GM10266 (cell line): ENCODE data around the gene ANKRD22.

Experiments
- DNase-seq: peaks from one replicate; pipeline ENCODE4 v3.0.0; 2012; ENCODE audit errors: extremely low spot score
- TF ChIP-seq, protein P1 (sequence below): IDR thresholded peaks from 2 replicates; pipeline ENCODE4 v1.5.1; 2012; ENCODE audit warnings: mild to moderate bottlenecking, low read depth; ENCODE audit not compliant: control insufficient read depth, insufficient read depth; ENCODE audit errors: missing control alignments

The ANKRD22 gene

DNA sequence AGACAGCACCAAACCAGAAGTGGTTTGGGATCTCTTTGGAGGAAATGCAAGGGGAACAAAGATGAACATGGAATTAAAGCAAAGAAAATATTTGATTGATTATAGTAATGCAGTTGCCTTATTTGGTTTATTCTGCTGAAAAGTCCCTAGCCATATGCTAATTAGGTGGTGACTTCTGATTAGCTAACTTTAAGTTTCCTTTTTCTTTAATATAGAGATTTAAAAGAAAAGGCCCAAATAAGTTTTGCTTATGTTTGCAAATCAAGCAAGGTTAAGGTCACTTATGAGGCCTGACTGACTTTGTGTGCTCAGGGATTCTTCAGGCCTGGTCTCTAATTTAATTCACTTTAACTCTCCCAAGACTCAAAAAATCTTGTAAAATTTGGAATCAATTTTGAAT lies 6.2 kb upstream of the ANKRD22 start:
- DNase-seq = no peak
- TF ChIP-seq, protein P1, sequence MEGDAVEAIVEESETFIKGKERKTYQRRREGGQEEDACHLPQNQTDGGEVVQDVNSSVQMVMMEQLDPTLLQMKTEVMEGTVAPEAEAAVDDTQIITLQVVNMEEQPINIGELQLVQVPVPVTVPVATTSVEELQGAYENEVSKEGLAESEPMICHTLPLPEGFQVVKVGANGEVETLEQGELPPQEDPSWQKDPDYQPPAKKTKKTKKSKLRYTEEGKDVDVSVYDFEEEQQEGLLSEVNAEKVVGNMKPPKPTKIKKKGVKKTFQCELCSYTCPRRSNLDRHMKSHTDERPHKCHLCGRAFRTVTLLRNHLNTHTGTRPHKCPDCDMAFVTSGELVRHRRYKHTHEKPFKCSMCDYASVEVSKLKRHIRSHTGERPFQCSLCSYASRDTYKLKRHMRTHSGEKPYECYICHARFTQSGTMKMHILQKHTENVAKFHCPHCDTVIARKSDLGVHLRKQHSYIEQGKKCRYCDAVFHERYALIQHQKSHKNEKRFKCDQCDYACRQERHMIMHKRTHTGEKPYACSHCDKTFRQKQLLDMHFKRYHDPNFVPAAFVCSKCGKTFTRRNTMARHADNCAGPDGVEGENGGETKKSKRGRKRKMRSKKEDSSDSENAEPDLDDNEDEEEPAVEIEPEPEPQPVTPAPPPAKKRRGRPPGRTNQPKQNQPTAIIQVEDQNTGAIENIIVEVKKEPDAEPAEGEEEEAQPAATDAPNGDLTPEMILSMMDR = no peak

DNA sequence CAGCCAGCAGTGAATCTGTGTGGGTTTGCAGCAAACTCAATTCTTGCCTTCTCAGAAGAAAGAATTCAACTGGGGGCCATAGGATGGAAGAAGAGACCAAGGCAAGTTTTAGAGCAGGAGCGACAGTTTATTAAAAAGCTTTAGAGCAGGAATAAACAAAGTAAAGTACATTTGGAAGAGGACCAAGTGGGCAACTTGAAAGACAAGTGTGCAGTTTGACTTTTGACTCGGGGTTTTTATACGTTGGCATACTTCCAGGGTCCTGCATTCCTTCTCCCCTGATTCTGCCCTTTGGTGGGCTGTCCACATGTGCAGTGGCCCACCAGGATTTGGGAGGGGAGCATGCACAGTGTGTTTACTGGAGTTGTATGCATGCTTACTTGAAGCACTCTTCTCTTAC lies 3.0 kb upstream of the ANKRD22 start:
- TF ChIP-seq, protein P1 = no peak

DNA sequence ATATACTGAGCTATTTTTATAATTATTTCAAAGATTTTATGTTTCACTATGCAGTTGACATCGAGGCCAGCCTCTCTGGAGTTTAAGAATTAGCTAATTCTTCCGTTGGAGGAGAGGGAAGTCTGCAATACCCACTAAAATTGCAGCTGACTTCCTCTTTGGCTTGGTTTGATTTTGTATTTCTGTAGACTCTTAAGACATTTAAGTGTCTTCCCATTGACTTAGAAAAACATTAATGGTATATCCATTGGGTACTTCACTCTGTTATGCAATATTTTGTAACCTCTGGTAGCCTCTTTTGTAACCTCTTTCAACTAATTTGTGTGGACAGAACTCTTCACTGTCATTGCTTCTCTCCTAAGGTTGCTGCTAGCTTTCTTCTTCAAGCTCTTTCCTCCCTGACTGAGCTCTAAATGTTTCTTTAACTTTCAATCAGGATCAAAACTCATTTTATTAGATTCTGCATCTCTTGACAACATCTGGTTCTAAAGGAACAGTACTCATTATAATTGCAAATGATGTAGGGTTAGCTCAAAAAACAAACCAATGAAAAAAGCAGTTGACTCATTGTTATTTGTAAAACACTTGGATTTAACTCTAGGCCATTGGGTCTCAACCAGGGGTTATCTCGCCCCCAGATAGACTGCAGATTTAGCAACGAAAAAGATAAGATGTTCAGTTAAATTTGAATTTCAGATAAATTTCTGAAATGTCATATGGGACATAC lies 1.7 kb upstream of the ANKRD22 start:
- TF ChIP-seq, protein P1 = no peak
- no peak for DNase-seq

More for the DNA sequence above, 3.0 kb upstream of the ANKRD22 start:
- DNase-seq = no peak

DNA sequence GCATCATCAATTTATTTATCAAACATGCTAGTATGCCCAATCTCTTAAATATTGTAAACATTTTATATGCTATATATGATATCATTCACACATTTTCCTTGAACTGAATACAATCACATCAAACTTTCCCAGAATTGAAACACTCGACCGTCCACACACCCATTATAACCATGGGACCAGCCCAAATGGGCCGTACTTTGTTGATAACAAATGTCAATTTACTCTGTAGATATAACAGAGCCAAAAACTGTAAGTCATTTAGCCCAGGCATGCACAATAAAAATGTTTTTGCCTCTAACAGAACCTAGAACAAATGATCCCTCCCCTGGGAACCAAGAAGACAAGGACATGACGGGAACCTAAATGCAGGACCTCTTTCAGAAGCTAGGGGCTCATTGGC lies 683 bp upstream of the ANKRD22 start:
- TF ChIP-seq, protein P1 = no peak
- DNase-seq = no peak

DNA sequence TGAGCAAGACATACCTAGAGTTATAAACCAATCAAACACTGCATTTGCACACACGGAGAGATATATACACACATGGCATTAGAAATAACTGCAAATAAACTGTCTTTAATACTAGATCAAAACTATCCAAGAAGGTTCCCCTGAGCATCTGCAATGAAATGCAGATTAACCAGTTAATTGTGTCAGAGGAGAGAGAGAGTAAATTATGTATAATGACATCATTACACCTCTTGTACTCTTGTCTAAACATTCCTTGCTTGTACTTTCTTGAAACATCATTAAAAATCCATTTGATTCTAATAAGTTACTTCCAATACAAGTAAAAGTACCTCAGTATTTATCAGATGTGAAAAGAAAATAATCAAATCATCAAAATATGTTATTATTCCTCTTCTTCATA lies 932 bp downstream of the ANKRD22 start:
- no peak for DNase-seq
- TF ChIP-seq, protein P1 = no peak

DNA sequence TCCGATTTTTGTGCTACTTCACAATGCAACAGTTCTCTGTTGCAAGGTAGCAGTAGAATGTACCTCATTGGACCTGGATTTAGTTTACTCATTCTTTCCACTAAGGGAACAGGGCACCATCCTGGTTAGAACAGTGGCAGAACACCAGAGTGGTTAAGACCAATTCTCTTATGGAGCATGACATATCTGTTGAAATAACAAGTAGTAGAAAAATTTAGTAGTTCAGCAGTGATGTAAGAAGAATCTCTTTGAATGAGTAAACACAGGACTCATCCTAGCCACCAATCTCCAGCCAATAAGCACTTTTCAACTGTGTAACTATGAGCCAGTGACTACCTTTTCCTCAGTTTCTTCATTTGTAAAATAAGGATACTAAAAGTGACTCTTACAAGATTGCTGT lies 2.4 kb downstream of the ANKRD22 start:
- TF ChIP-seq, protein P1 = no peak
- no peak for DNase-seq

DNA sequence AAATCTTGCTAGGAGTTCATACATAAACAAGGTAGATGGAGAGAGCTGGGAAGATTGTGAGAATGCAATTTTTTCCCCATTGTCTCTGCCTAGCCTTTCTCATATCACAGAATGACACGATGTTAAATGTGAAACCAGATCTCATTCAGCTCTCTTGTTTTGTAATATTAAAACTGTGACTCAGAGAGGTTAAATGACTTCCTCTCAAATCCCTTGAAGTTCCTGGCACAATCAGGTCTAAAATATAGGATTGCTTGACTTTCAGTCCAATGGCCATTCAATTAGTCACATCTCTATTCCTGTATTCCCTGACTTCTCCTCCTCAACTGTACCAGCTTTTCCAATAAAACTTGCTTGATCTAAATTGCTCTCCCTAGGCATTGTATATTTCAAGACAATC lies 3.1 kb downstream of the ANKRD22 start:
- TF ChIP-seq, protein P1 = no peak
- no peak for DNase-seq
